GM20000 (cell line): ENCODE data around the gene NRG3.

Experiments used
- DNase-seq: peaks from one replicate; pipeline ENCODE4 v3.0.0; 2012; ENCODE audit warnings: low spot score
- TF ChIP-seq, protein P1 (sequence below): IDR thresholded peaks from 2 replicates; pipeline ENCODE4 v1.5.1; 2012; ENCODE audit warnings: mild to moderate bottlenecking, control low read depth; ENCODE audit errors: extremely low read depth, missing control alignments

NRG3 gene

DNA sequence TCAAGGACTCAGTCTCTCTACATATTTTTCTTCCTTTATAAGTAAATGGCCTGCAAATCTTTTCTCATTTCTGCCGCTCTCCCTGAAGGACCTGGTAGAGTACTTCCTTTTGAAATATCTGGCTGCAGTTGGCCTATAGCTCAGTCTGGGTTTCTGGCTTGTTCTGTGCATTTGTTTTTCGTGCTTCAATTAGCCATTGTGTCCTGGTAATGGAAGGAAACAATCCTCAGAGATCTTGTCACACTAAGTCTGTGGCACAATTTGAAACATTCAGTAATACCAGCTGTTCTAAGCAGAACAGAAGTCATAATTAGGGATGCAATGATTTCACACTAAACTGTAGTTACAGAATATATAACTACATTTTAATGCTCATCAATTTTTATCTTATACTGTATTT is 545.0 kb downstream of the NRG3 start:
- DNase-seq = no peak
- TF ChIP-seq, protein P1, sequence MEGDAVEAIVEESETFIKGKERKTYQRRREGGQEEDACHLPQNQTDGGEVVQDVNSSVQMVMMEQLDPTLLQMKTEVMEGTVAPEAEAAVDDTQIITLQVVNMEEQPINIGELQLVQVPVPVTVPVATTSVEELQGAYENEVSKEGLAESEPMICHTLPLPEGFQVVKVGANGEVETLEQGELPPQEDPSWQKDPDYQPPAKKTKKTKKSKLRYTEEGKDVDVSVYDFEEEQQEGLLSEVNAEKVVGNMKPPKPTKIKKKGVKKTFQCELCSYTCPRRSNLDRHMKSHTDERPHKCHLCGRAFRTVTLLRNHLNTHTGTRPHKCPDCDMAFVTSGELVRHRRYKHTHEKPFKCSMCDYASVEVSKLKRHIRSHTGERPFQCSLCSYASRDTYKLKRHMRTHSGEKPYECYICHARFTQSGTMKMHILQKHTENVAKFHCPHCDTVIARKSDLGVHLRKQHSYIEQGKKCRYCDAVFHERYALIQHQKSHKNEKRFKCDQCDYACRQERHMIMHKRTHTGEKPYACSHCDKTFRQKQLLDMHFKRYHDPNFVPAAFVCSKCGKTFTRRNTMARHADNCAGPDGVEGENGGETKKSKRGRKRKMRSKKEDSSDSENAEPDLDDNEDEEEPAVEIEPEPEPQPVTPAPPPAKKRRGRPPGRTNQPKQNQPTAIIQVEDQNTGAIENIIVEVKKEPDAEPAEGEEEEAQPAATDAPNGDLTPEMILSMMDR = no peak

DNA sequence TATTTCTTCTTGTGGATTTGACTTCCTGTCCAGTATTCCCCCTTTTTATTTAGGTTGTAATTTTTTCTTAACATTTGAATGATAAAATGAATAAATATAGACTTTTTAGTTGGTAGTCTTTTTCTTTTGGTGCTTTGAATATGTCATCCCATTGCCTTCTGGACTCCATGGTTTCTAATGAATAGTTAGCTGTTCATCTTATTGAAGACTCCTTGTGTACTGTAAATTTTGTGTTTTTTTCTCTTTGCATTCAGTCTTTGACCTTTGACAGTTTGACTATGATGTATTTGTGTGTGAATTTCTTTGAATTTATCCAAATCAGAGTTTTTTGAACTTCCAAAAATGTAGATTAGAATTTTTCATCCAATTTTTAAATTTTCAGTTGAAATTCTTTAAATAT is 554.3 kb downstream of the NRG3 start:
- TF ChIP-seq, protein P1 = no peak
- DNase-seq = no peak

DNA sequence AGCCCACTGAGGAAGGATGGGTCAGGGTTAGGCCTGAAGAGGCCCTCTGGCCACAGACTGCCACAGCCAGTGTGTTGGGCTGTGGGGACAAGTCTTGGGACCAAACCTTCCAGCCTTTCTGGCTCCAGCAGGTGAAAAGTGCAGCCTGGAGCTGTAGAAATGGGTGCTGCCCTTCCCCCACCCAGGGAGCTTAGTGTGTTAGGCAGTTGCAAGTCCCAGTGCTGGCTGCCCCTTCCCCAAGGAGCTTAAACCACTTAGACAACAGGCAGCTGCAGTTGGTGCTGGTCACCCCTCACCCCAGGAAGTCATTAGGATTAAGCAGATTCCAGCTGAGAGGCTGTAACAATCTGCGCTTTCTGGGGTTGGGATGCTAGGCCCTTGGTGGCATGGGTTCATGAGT is 563.3 kb downstream of the NRG3 start:
- no peak for DNase-seq
- TF ChIP-seq, protein P1 = no peak

DNA sequence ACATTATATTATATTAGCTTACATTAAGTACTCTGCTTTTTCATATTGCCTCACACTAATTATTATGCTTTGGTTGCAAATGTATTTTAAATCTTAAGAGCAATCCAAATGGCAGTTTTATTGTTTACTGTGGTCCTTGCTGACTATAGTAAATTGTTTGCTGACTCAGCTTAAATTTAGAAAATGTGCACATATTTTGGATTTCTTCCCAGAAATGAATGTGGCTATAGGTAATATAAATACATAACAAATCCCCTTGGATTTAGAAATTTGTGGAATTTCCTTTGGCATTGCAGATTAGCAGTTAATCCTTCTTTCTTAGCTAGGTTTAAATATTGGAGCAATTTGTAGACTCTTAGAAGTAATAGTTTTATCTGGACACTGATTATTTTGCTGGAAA is 565.8 kb downstream of the NRG3 start:
- TF ChIP-seq, protein P1 = no peak
- no peak for DNase-seq

DNA sequence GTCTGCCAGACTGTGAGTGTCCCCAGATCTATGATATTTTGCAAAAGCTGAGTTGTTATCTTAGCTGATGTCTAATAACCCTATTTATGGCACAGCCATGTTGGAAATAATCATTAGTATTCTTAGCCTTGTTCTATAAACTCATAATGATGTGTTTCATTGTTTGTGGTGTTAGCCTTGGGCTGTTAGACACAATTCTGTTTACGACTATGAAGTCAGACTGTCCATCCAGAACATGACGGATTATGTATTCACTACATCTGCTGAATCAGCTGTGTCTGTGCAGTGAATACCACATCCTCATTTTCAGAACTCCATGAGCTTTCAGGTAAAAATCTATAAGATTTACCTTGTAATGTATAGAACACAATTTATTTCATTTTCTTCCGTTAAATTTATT is 577.1 kb downstream of the NRG3 start:
- DNase-seq = no peak

DNA sequence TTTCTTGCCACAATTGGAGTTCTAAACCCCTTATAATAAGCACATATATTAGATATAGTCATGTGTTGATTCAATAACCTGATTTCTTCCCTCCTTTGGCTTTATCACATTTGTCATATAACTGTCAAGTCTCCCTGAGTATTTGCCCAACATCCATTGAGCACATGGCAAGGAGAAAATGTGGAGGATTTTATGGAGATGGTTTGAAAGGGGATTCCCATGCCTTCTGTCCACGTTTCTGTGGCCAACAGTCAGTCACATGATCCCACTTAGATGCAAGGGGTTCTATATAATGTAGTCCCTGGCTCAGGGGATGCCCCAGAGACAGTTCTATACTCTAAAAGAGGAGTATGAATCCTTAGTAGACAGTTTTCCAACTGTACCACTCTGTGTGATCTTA is 577.7 kb downstream of the NRG3 start:
- TF ChIP-seq, protein P1 = no peak

More for the DNA sequence above, 577.1 kb downstream of the NRG3 start:
- TF ChIP-seq, protein P1 = no peak

DNA sequence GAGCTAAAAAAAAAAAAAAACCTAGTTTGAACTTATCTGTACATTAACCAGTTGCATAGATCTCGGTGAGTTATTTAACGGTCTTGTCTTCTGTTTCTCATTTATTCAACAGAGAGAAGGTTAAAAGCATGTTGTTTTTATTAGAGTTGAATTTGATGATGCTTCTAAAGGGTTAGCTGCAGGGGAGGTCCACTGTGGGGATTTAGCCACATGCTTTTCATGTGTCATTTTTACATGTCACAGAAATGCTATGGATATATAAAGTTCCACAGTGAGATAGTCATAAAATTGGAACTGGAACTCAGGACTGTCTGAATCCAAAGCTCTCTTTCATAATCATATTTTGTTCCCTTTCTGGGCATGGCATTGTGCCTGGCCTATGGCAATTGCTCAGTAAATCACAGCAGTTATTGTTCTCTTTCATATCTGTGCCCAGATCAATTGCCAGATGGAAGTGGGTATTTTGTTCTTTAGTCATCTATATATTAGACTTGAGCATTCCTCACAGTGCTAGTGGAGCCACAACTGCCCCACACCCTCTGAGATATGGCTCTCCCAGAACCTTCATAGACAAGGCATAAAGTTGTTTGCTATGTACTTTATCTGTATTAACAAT is 578.8 kb downstream of the NRG3 start:
- no peak for DNase-seq
- TF ChIP-seq, protein P1 = no peak

More for the DNA sequence above, 577.7 kb downstream of the NRG3 start:
- DNase-seq = no peak
